NCI-H524 (cell line): ENCODE data around the gene ANO1.
A peak's percentile ranks its signal among the peaks of the same experiment; 100 is the strongest.

Experiments used
- DNase-seq, 2 experiments: peaks; one replicate each; lab custom pipeline; 2025; lab: John Stamatoyannopoulos, UW

Gene ANO1

DNA sequence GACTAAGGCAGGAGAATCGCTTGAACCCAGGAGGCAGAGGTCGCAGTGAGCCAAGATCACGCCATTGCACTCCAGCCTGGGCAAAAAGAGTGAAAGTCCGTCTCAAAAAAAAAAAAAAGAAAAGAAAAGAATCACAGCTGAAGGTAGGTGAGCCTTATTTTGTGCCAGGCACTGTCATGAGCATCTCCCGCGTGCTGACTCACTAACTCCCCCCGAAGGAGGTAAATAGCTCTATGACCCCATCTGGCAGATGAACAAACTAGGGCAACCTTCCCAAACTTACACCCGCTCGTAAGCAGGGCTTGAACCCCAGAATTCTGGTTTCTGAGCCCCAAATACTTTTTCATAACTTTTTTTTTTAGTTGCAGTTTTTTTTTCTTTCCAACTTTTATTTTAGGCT lies 60.3 kb downstream of the ANO1 start:
- DNase-seq, result no peak

- DNase-seq, result no peak
Observed at GRCh38 chr11:70139785-70140410, 61.8 kb downstream of the ANO1 start.

DNA sequence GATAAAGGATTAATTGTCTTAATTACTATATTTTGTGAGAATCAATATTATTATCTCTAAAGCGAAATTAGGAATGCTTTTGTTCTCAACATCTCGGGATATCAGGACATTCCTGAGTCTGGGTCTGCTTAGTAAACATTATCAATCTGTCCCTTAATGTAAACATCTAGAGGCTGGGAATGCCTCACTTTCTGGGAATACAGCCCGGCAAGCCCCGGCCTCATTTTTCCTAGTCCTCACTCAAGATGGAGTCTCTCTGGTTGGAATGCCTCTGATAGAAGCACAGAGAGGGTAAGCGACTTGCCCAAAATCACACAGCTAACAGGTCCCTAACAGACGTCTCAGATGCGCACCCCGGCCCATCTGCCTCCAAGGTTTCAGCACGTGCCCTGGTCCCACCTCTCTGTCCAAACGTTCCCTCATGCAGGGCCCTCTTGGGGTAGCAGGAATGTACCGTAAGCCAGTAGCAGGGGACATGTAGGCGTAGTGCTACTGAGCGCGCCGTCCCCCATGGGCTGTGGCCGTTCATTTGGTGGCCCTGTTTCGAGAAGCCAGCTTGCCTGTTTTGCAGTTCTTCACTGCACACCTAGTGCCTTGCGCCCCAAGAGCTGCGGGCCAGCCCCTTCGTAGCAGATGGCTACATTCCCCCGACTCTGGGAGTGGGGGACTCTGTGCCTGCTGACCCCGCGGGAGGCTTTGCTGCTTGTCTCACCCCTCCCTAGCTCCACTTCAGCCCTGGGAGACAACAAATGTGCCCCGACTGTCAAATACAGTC lies 62.8 kb downstream of the ANO1 start:
- no peak for DNase-seq

DNA sequence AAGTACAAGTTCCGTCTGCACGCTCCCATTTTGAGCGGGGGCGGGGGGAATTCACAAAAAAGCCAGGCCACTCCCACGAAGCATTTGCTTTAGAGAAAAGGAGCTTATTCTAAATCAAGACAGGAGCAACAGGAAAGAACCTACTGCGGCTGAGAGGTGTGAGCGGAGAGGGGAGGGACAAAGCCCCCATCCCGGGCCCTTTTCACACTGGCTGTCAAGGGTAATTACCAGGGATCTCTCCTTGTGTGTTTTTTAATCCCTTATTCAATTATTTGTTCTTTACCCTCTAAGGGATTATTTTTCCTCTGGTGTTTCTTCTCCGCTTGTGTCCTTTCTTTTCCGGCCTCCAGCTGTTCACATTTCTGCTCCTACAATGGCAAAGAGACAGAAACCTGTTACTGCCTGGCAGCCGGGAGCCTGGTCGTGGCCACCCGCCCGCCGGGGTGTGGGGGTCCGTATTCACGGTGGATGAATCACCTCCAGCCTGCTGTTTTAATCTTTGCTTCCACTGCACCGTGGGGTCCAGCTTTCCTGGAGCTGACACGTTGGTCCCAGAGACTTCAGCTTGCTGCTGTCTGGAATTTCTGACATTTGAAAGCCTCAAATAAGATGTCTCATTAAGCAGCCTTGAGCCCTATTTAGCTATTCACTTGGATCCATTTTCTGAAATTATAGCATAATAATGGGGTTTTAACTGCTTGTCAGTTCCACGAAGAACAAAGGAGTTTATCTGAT lies 63.5 kb downstream of the ANO1 start:
- peak; percentile 79 to 80 for DNase-seq

- peak in 1 of 2 experiments; percentile 19 for DNase-seq
Observed at GRCh38 chr11:70142221-70142875, 64.2 kb downstream of the ANO1 start.

- DNase-seq, result no peak
Observed at GRCh38 chr11:70144262-70144661, 66.1 kb downstream of the ANO1 start.

GRCh38 chr11:70145071-70145470 lies 67.0 kb downstream of the ANO1 start:
- DNase-seq, result no peak

- DNase-seq, result no peak
Observed at GRCh38 chr11:70145841-70146240, 67.7 kb downstream of the ANO1 start.

DNA sequence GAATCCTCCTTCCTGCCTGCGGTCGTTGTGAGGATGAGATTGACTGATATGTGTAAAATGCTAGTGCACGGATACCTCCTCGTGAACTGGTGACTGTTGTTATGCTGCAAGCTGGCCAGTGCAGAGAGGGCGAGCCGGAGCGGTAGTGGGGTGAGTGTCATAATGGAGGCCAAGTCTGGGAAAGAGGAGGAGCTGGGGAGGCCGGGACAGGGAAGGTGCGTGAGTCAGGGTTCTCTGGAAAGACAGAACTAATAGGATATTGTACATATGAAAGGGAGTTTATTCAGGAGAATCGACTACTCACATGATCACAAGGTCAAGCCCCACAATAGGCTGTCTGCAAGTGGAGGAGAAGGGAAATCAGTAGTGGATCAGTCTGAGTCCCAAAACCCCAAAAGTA lies 68.2 kb downstream of the ANO1 start:
- DNase-seq, result no peak

GRCh38 chr11:70146895-70147520 lies 68.9 kb downstream of the ANO1 start:
- DNase-seq, result no peak

GRCh38 chr11:70147668-70148067 lies 69.6 kb downstream of the ANO1 start:
- no peak for DNase-seq

- DNase-seq, result no peak
Observed at GRCh38 chr11:70151671-70152070, 73.6 kb downstream of the ANO1 start.

GRCh38 chr11:70153133-70153727 lies 75.1 kb downstream of the ANO1 start:
- DNase-seq, result no peak

DNA sequence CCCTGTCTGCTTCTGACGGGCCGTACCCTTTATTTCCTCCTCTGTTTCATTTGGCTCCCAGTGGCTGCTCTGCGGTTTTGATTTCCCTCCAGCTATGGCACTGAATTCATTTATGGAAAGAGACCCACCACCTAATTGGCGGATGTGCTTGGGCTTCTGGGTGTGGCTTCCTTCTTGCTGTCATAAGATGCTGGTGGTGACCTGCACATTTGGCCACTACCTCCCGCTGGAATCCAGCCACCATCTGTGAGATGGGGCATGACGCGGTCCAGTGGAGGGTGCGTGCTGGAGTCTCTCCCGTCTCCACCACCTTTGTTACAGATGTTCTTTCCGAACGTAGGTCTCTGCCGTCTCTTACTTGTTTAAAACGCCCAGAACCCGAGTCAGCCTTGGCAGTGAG lies 77.3 kb downstream of the ANO1 start:
- no peak for DNase-seq

DNA sequence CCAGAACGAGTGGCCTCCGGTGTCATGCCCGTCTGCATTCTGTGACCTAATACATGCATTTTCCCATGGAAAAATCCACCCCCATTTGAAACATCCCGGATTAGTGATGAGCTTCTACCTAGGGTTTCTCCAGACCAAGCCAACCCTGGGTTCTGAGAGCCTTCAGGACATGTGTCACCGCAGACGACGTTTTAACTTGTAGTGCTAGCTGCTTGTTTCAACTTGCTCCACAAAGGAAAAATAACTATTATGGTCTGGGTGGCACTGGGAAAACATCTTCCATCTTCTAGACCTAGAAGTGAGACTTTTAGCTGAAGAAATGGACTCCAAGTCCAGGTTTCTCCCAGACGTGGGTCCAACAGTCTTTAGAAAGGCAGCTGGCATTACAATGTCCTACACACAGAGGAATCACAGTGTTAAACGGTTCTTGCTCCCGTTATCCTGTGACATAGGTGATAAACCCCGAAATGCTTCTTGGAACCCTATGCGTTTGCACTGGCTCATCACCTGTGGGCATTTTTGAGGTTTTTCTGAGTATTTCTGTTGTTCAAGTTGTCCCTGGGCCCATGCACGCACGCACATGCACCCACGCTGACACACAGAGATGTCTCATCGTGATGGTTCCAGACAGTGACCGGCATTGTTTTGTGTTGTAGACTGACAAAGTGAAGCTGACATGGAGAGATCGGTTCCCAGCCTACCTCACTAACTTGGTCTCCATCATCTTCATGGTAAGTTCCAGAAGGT lies 78.3 kb downstream of the ANO1 start:
- no peak for DNase-seq

- peak; percentile 7 to 36 for DNase-seq
Observed at GRCh38 chr11:70158201-70158600, 80.1 kb downstream of the ANO1 start.

GRCh38 chr11:70158757-70159389 lies 80.8 kb downstream of the ANO1 start:
- no peak for DNase-seq

DNA sequence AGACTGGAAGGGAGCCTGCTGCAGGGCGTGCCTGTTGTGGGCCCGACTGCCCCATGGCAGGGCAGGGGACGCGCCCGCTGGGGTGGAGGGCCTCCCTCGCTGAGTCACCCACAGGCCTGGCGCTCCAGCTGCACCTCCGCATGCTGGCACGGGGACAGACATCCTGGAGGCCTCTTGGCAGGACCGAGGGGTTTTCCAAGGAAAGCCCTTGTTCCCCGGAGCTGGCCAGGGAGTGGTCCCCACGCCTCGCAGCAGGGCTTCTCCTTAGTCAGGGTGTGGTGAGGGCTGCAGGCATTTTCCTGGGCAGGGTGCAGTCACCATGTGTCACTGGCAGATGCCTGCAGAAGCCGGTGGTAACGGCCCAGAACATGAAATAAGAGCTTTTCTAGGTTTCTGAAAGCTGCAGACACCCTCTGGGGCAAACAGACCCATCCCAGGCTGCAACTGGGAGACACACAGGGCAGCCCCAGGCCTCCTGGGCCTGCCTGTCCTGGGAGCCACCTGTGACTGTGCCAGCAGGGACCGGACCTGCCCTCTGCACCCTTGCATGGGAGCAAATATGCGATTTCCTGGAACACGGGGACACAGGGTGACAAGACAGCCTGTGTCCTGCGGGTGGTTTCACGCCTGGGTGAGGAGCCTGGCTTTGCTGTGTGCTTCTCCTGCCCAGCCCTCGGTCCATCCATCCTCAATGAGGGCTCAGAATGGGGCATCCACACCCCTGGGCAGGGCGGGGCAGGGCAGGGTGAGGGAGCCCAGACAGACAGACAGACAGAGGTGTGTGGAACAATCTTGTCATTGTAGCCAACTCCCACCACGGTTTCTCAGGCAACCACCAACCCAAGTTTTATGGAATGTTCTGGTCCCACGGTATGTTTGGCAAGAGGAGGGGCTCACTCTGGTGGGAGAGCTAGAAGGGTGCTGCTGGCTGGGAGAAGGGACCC lies 81.8 kb downstream of the ANO1 start:
- DNase-seq, result no peak

- DNase-seq, result no peak
Observed at GRCh38 chr11:70161043-70161625, 83.0 kb downstream of the ANO1 start.
